NK-92 treated with Interleukin-12 subunit alpha and Interleukin-12 subunit beta, amount 100 ng/mL, for 24 hours (cell line): Measurements from ENCODE around the gene RNF157.
"Not testable (repeated sequence)": the region's sequence is repeated elsewhere in the genome, so short reads cannot be mapped to it uniquely, and the experiment has no call there.

Source experiments
- DNase-seq: peaks from one replicate; lab custom pipeline; 2025; lab: John Stamatoyannopoulos, UW

RNF157 gene

GRCh38 chr17:76234354-76234679 is 6.0 kb downstream of the RNF157 start:
- no peak for DNase-seq

- DNase-seq: no peak
These were observed 6.5 kb downstream of the RNF157 start for GRCh38 chr17:76233588-76234353.

GRCh38 chr17:76232342-76232741 is 8.0 kb downstream of the RNF157 start:
- DNase-seq: no peak

GRCh38 chr17:76226749-76227148 is 13.5 kb downstream of the RNF157 start:
- DNase-seq: not testable (repeated sequence)

- not testable (repeated sequence) for DNase-seq
These were observed 14.8 kb downstream of the RNF157 start for GRCh38 chr17:76225373-76226086.

- DNase-seq: no peak
These were observed 16.5 kb downstream of the RNF157 start for GRCh38 chr17:76223802-76224201.

GRCh38 chr17:76219670-76220383 is 20.5 kb downstream of the RNF157 start:
- no peak for DNase-seq

GRCh38 chr17:76217081-76217480 is 23.2 kb downstream of the RNF157 start:
- no peak for DNase-seq

GRCh38 chr17:76213491-76213890 is 26.8 kb downstream of the RNF157 start:
- DNase-seq: no peak

- DNase-seq: no peak
These were observed 32.2 kb downstream of the RNF157 start for GRCh38 chr17:76208120-76208519.

- DNase-seq: no peak
These were observed 32.8 kb downstream of the RNF157 start for GRCh38 chr17:76207275-76208059.

- not testable (repeated sequence) for DNase-seq
These were observed 34.6 kb downstream of the RNF157 start for GRCh38 chr17:76205542-76206144.

- DNase-seq: no peak
These were observed 36.0 kb downstream of the RNF157 start for GRCh38 chr17:76204277-76204676.

- DNase-seq: no peak
These were observed 39.9 kb downstream of the RNF157 start for GRCh38 chr17:76200354-76200753.

- no peak for DNase-seq
These were observed 40.8 kb downstream of the RNF157 start for GRCh38 chr17:76199469-76199868.

- DNase-seq: no peak
These were observed 41.6 kb downstream of the RNF157 start for GRCh38 chr17:76198702-76199101.

- no peak for DNase-seq
These were observed 42.4 kb downstream of the RNF157 start for GRCh38 chr17:76197911-76198310.

GRCh38 chr17:76196675-76197074 is 43.6 kb downstream of the RNF157 start:
- no peak for DNase-seq

GRCh38 chr17:76195281-76196096 is 44.8 kb downstream of the RNF157 start:
- DNase-seq: no peak

- DNase-seq: no peak
These were observed 46.7 kb downstream of the RNF157 start for GRCh38 chr17:76193591-76193990.

GRCh38 chr17:76191896-76192295 is 48.4 kb downstream of the RNF157 start:
- DNase-seq: no peak
